OCI-LY7 (cell line): Measurements from ENCODE around the gene TNFRSF1B. TPM values are rescaled to one million over a fixed set of nuclear protein-coding genes. Genes with fewer than 3 reads are reported as not detected.
A peak's percentile ranks its signal among the peaks of the same experiment; 100 is the strongest.

Experiments used
- BruUV-seq: library from RNA; stranded (reverse); fragments of 400-500 nt; replicated peaks from 2 replicates; lab custom pipeline; 2021; lab: Mats Ljungman, UMichigan
- CTCF ChIA-PET: fragments of 300-600 bp; sonication (Branson Sonifier 250); formaldehyde crosslinking; loops from one replicate; lab custom pipeline; 2022; ENCODE audit warnings: antibody characterized with exemption; ENCODE audit not compliant: unreplicated experiment; lab: Charles Lee
- POLR2A ChIA-PET: fragments of 300-600 bp; sonication (Branson Sonifier 250); formaldehyde crosslinking; loops from one replicate; lab custom pipeline; 2022; ENCODE audit warnings: antibody characterized with exemption; lab: Charles Lee
- DNase-seq: peaks from one replicate; pipeline ENCODE4 v3.0.0-alpha.2; 2015; ENCODE audit warnings: low spot score
- H2AFZ ChIP-seq: fragments of 200-600 bp; sonication (generic), shearing (Covaris generic); 2 replicates; pipeline ENCODE4 v1.6.1; 2014; ENCODE audit warnings: mild to moderate bottlenecking, antibody characterized with exemption, low read length, moderate library complexity
- H3K27ac ChIP-seq: fragments of 200-600 bp; sonication (generic); 2 replicates; pipeline ENCODE4 v1.5.1; 2014; ENCODE audit warnings: mixed run types, low read depth, mild to moderate bottlenecking, moderate library complexity, low read length, inconsistent platforms; ENCODE audit not compliant: poor library complexity, severe bottlenecking
- H3K36me3 ChIP-seq: fragments of 200-600 bp; sonication (generic); 2 replicates; pipeline ENCODE4 v1.6.1; 2014; ENCODE audit warnings: mild to moderate bottlenecking, antibody characterized with exemption, low read length, moderate library complexity, mixed read lengths; ENCODE audit not compliant: insufficient read depth
- H3K4me1 ChIP-seq: fragments of 200-600 bp; sonication (generic); 2 replicates; pipeline ENCODE4 v1.5.1; 2014; ENCODE audit warnings: mild to moderate bottlenecking, low read length; ENCODE audit not compliant: insufficient read depth, poor library complexity, severe bottlenecking
- H3K4me2 ChIP-seq: fragments of 200-600 bp; sonication (generic); 2 replicates; pipeline ENCODE4 v1.6.1; 2014; ENCODE audit warnings: mild to moderate bottlenecking, low read length
- H3K4me3 ChIP-seq: fragments of 200-600 bp; sonication (generic); 2 replicates; pipeline ENCODE4 v1.5.1; 2014; ENCODE audit warnings: mild to moderate bottlenecking, low read depth, low read length; ENCODE audit not compliant: poor library complexity, severe bottlenecking
- H3K79me2 ChIP-seq: fragments of 200-600 bp; sonication (generic); 2 replicates; pipeline ENCODE4 v1.6.1; 2016; ENCODE audit warnings: low read depth, mild to moderate bottlenecking, low read length, moderate library complexity, mixed read lengths; ENCODE audit not compliant: insufficient read depth
- H3K9me2 ChIP-seq: fragments of 200-600 bp; sonication (generic); 2 replicates; pipeline ENCODE4 v1.6.1; 2016; ENCODE audit warnings: mild to moderate bottlenecking, low read length, mixed read lengths; ENCODE audit not compliant: insufficient read depth
- H3K9me3 ChIP-seq: fragments of 200-600 bp; sonication (generic); 2 replicates; pipeline ENCODE4 v1.6.1; 2014; ENCODE audit warnings: mild to moderate bottlenecking, mixed run types, low read length, mixed read lengths
- H4K20me1 ChIP-seq: fragments of 200-600 bp; sonication (generic); 2 replicates; pipeline ENCODE4 v1.6.1; 2014; ENCODE audit warnings: mild to moderate bottlenecking, antibody characterized with exemption, low read length, moderate library complexity, mixed read lengths; ENCODE audit not compliant: insufficient read depth
- CTCF ChIP-seq: fragments of 200-600 bp; sonication (generic); conservative IDR thresholded peaks from 2 replicates; pipeline ENCODE4 v1.5.1; 2014; ENCODE audit warnings: mild to moderate bottlenecking, antibody characterized with exemption, low read length, moderate library complexity, mixed read lengths
- EZH2phosphoT487 ChIP-seq: fragments of 200-600 bp; sonication (generic); IDR thresholded peaks from 2 replicates; pipeline ENCODE4 v1.6.1; 2018; ENCODE audit warnings: low read depth, borderline replicate concordance, mild to moderate bottlenecking, mixed run types, antibody characterized with exemption, low read length, moderate library complexity, mixed read lengths
- intact Hi-C: fragments of 100-400 bp; cut with micrococcal nuclease; formaldehyde crosslinking; loops from one replicate; pipeline ENCODE4 v1.10.0; 2022; ENCODE audit not compliant: unreplicated experiment
- total RNA-seq, 2 experiments: library from RNA; depleted of rRNA in 1 of 2; stranded (reverse); fragments of >200 nt in 1 of 2; shearing (Covaris generic) in 1 of 2; gene quantifications; 2 replicates each; pipeline ENCODE4 v1.2.3, GENCODE V29; 2014 to 2022

TNFRSF1B gene
- total RNA-seq, 2 experiments from 2014 or later, result not detected

DNA sequence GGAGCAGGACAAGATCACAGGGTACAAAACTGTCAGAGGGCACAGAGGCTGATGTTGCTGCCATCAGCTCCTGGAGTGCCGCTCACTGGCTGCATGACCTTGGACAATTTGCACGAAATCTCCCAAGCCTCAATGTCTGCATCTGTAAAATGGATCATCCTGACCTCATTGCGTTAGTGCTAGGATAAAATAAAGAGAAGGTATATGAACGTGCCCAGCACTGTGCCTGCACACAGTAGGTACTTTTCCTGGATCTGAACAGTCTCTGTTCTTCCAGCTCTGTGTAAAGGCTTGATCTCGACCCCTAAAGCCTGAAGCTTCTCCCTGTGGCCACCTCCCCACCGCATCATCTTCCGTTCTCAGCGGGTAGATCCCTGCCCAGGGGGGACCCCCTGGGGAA lies 12.9 kb downstream of the TNFRSF1B start:
- Histone ChIP-seq H3K79me2 (no peaks in the 10 kb centered on the region), H3K9me3 (no peaks in the 10 kb centered on the region), H3K4me2 (peak overlapping the region; percentile 50), H3K36me3 (no peaks in the 10 kb centered on the region), H3K9me2 (no peaks in the 10 kb centered on the region), H4K20me1 (no peaks in the 10 kb centered on the region), H3K4me3 (no peak overlapping the region), H3K27ac (no peak overlapping the region), H3K4me1 (peaks cover 8% of the 10 kb centered on the region), H2AFZ (no peak overlapping the region)
- ChIA-PET POLR2A (interaction anchor here (0.6 kb wide), 1 partner anchor 1514 kb away, joined by 4 read pairs; no protein-coding TSS in a partner anchor), CTCF (no interaction called here)
- TF ChIP-seq EZH2phosphoT487 (no peak), CTCF (no peak)
- DNase-seq, result no peak
- BruUV-seq, result no TSS peak
- intact Hi-C loops, result no loop called here

DNA sequence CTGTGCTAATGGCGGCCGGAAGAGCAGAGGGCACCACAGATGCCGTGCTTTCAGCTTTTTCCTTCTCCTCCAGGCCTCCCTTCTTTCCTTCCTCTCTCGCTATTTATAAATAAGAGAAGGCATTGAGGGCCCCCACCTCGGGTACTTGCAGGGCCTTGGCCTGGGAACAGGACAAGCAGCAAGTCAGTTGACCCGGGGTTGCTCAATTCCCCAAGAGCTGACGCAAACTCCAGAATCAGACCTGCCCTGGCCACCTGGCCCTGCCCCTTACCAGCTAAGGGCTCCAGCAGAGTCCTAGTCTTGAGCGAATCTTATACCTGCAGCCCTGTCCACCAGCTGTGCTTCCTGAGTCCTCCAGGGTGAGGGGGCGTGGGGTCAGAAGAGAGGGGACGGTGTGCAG lies 13.5 kb downstream of the TNFRSF1B start:
- H3K4me2 ChIP-seq, result no peak overlapping the region
- no peaks in the 10 kb centered on the region for H3K79me2 ChIP-seq
- H3K4me1 ChIP-seq, result peaks cover 8% of the 10 kb centered on the region
- DNase-seq, result no peak
- no peak overlapping the region for H3K4me3 ChIP-seq
- TF ChIP-seq EZH2phosphoT487 (no peak), CTCF (no peak)
- intact Hi-C loops, result no loop called here
- no peaks in the 10 kb centered on the region for H3K36me3 ChIP-seq
- no peaks in the 10 kb centered on the region for H3K9me3 ChIP-seq
- no peaks in the 10 kb centered on the region for H4K20me1 ChIP-seq
- H2AFZ ChIP-seq, result no peak overlapping the region
- BruUV-seq, result no TSS peak
- ChIA-PET POLR2A (interaction anchor here (0.6 to 0.8 kb wide), 2 partner anchors 18 to 1513 kb away, joined by 3 to 4 read pairs; no protein-coding TSS in a partner anchor), CTCF (no interaction called here)
- no peak overlapping the region for H3K27ac ChIP-seq
- no peaks in the 10 kb centered on the region for H3K9me2 ChIP-seq

DNA sequence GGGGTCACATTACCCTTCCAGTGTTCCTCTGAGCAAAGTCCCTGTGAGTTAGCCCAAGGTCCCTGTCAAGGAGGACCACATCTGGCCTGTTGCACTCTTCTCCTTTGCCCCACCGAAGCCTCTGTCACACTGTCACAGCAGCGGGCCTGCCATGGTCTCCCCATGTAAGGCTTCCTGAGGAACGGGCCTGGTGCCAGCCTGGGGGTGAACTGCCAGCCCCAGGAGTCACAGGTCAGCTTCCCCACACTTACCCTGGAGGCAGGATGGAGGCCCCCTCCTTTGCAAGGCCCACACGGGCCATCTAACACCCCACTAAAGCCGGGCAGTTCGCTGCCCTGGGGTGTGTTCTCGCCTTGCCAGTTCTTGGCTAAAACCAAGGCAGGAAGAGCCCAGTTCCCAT lies 14.1 kb downstream of the TNFRSF1B start:
- ChIA-PET POLR2A (interaction anchor here (0.8 kb wide), 1 partner anchor 18 kb away, joined by 3 read pairs; no protein-coding TSS in a partner anchor), CTCF (no interaction called here)
- Histone ChIP-seq H3K36me3 (no peaks in the 10 kb centered on the region), H3K27ac (no peak overlapping the region), H3K4me3 (no peak overlapping the region), H3K9me2 (no peaks in the 10 kb centered on the region), H4K20me1 (no peaks in the 10 kb centered on the region), H3K4me2 (no peak overlapping the region), H3K79me2 (no peaks in the 10 kb centered on the region), H3K9me3 (no peaks in the 10 kb centered on the region), H2AFZ (no peak overlapping the region), H3K4me1 (peaks cover 8% of the 10 kb centered on the region)
- intact Hi-C loops, result no loop called here
- BruUV-seq, result no TSS peak
- TF ChIP-seq CTCF (no peak), EZH2phosphoT487 (no peak)
- DNase-seq, result no peak
